Astrocyte (in vitro differentiated cells and primary cell): Measurements from ENCODE around the gene TLK2. TPM values are rescaled to one million over a fixed set of nuclear protein-coding genes. Genes with fewer than 3 reads are reported as not detected.

Source experiments
- DNase-seq: peaks from one replicate; pipeline ENCODE4 v3.0.0-alpha.2; 2010; ENCODE audit warnings: low read depth
- FAIRE-seq: peaks from 2 replicates; lab custom pipeline; 2011; peaks lifted over from hg19 to GRCh38; lab: Jason Lieb, UNC
- H2AFZ ChIP-seq: 2 replicates; pipeline ENCODE4 v1.6.0; 2012; ENCODE audit warnings: low read depth, low read length, inconsistent platforms
- H3K27ac ChIP-seq: 2 replicates; pipeline ENCODE4 v1.5.1; 2011; ENCODE audit warnings: low read depth, low read length, inconsistent platforms
- H3K27me3 ChIP-seq: 2 replicates; pipeline ENCODE4 v1.6.0; 2011; ENCODE audit warnings: low read length, inconsistent platforms; ENCODE audit not compliant: insufficient read depth
- H3K36me3 ChIP-seq: 2 replicates; pipeline ENCODE4 v1.5.1; 2011; ENCODE audit warnings: low read length, inconsistent platforms; ENCODE audit not compliant: insufficient read depth
- H3K4me1 ChIP-seq: 2 replicates; pipeline ENCODE4 v1.5.1; 2011; ENCODE audit warnings: low read length, inconsistent platforms; ENCODE audit not compliant: insufficient read depth
- H3K4me2 ChIP-seq: 2 replicates; pipeline ENCODE4 v1.6.0; 2012; ENCODE audit warnings: low read length, inconsistent platforms
- H3K4me3 ChIP-seq: 2 replicates; pipeline ENCODE4 v1.5.1; 2011; ENCODE audit warnings: low read depth, mild to moderate bottlenecking, low read length, inconsistent platforms; ENCODE audit not compliant: insufficient read depth
- H3K79me2 ChIP-seq: 2 replicates; pipeline ENCODE4 v1.6.0; 2012; ENCODE audit warnings: mild to moderate bottlenecking, low read length, inconsistent platforms; ENCODE audit not compliant: insufficient read depth
- H3K9ac ChIP-seq: 2 replicates; pipeline ENCODE4 v1.6.0; 2012; ENCODE audit warnings: mild to moderate bottlenecking, low read length, inconsistent platforms
- H3K9me3 ChIP-seq: 2 replicates; pipeline ENCODE4 v1.5.1; 2012; ENCODE audit warnings: low read depth, mild to moderate bottlenecking, low read length, inconsistent platforms; ENCODE audit not compliant: insufficient read depth
- H4K20me1 ChIP-seq: 2 replicates; pipeline ENCODE4 v1.6.0; 2012; ENCODE audit warnings: low read length, inconsistent platforms; ENCODE audit not compliant: insufficient read depth
- H3K27ac Mint-ChIP-seq: one replicate; pipeline ENCODE4 v1.8.0; 2021; ENCODE audit warnings: mild to moderate bottlenecking, mixed read lengths; ENCODE audit not compliant: unreplicated experiment
- H3K27me3 Mint-ChIP-seq: one replicate; pipeline ENCODE4 v1.8.0; 2021; ENCODE audit warnings: low read depth, mixed read lengths; ENCODE audit not compliant: unreplicated experiment
- H3K36me3 Mint-ChIP-seq: one replicate; pipeline ENCODE4 v1.8.0; 2021; ENCODE audit warnings: low read depth, mixed read lengths; ENCODE audit not compliant: unreplicated experiment
- H3K4me1 Mint-ChIP-seq: one replicate; pipeline ENCODE4 v1.8.0; 2021; ENCODE audit warnings: low read depth, mixed read lengths; ENCODE audit not compliant: unreplicated experiment
- H3K4me3 Mint-ChIP-seq: one replicate; pipeline ENCODE4 v1.8.0; 2021; ENCODE audit warnings: mild to moderate bottlenecking, moderate library complexity, mixed read lengths; ENCODE audit not compliant: unreplicated experiment
- H3K9me3 Mint-ChIP-seq: one replicate; pipeline ENCODE4 v1.8.0; 2021; ENCODE audit warnings: mild to moderate bottlenecking, mixed read lengths; ENCODE audit not compliant: unreplicated experiment
- EZH2 ChIP-seq: IDR thresholded peaks from 2 replicates; pipeline ENCODE4 v1.6.1; 2012; ENCODE audit warnings: mild to moderate bottlenecking, low read length, inconsistent platforms; ENCODE audit not compliant: insufficient read depth
- total RNA-seq: library from RNA; stranded (reverse); gene quantifications from 2 replicates; pipeline ENCODE4 v1.2.1, GENCODE V29; 2021
- TF ChIP-seq, protein P1 (sequence below): IDR thresholded peaks from 2 replicates; pipeline ENCODE4 v1.5.1; 2011; ENCODE audit warnings: low read depth, mild to moderate bottlenecking, inconsistent platforms, low read length, moderate library complexity; ENCODE audit not compliant: insufficient read depth

The TLK2 gene
- total RNA-seq, 1 donor from 2014 or later: 53.0 TPM

DNA sequence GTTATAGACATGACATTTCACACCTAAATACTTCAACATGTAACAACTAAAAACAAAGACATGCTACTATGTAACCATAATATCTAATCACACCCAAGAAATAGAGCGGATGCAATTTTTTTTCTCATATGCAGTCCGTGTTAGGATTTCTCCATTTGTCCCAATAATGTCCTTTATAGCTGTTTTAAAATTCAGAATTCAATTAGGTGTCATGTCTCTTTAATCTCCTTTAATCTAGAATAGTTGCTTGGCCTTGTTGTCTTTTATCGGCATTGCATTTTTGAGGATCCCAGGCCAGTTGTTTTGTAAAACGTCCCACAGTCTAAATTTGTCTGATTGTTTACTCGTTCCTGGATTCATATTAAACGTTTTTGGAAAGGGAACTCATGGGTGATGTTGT is 163.3 kb downstream of the TLK2 start:
- H3K9me3 Mint-ChIP-seq: no peaks in the 10 kb centered on the region
- no peaks in the 10 kb centered on the region for H3K27me3 Mint-ChIP-seq
- no peak overlapping the region for H3K4me3 ChIP-seq
- DNase-seq (no peak), FAIRE-seq (no peak)
- TF ChIP-seq, protein P1, sequence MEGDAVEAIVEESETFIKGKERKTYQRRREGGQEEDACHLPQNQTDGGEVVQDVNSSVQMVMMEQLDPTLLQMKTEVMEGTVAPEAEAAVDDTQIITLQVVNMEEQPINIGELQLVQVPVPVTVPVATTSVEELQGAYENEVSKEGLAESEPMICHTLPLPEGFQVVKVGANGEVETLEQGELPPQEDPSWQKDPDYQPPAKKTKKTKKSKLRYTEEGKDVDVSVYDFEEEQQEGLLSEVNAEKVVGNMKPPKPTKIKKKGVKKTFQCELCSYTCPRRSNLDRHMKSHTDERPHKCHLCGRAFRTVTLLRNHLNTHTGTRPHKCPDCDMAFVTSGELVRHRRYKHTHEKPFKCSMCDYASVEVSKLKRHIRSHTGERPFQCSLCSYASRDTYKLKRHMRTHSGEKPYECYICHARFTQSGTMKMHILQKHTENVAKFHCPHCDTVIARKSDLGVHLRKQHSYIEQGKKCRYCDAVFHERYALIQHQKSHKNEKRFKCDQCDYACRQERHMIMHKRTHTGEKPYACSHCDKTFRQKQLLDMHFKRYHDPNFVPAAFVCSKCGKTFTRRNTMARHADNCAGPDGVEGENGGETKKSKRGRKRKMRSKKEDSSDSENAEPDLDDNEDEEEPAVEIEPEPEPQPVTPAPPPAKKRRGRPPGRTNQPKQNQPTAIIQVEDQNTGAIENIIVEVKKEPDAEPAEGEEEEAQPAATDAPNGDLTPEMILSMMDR: no peak
- TF ChIP-seq EZH2: no peak
- H3K79me2 ChIP-seq: peaks cover 89% of the 10 kb centered on the region
- peaks cover 4% of the 10 kb centered on the region for H3K4me1 Mint-ChIP-seq
- no peak overlapping the region for H3K4me3 Mint-ChIP-seq
- H3K27ac ChIP-seq: no peak overlapping the region
- H3K4me1 ChIP-seq: peaks cover 2% of the 10 kb centered on the region
- peaks cover 4% of the 10 kb centered on the region for H3K36me3 ChIP-seq
- no peak overlapping the region for H3K4me2 ChIP-seq
- no peak overlapping the region for H3K9ac ChIP-seq
- peaks cover 14% of the 10 kb centered on the region for H3K36me3 Mint-ChIP-seq
- no peak overlapping the region for H2AFZ ChIP-seq
- H3K9me3 ChIP-seq: no peaks in the 10 kb centered on the region
- H4K20me1 ChIP-seq: peaks cover 77% of the 10 kb centered on the region
- H3K27ac Mint-ChIP-seq: no peak overlapping the region
- H3K27me3 ChIP-seq: no peaks in the 10 kb centered on the region

DNA sequence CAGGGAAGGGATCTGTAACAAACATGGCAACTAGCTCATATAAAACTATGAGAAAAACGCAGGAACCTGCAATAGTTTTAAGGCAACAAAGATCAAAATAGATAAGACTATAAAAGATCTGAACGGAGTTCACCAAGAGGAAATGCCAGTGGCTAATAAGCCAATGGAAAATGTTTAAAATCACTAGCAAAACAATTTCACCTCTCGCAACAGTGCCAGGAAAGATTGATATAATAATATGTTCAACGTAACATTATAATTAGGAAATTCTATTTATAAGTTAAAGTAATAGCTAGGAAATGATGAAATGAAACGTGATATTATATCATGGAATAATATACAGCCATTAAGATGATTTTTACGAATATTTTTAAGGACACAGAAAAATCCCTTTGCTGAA is 164.9 kb downstream of the TLK2 start:
- Mint-ChIP-seq H3K9me3 (no peaks in the 10 kb centered on the region), H3K4me3 (no peak overlapping the region), H3K4me1 (peaks cover 6% of the 10 kb centered on the region), H3K27ac (no peak overlapping the region), H3K36me3 (peaks cover 11% of the 10 kb centered on the region), H3K27me3 (no peaks in the 10 kb centered on the region)
- no peak overlapping the region for H3K4me3 ChIP-seq
- no peak for DNase-seq
- H3K4me1 ChIP-seq: peaks cover 2% of the 10 kb centered on the region
- H3K9me3 ChIP-seq: no peaks in the 10 kb centered on the region
- no peak overlapping the region for H3K4me2 ChIP-seq
- peaks cover 76% of the 10 kb centered on the region for H4K20me1 ChIP-seq
- H3K79me2 ChIP-seq: peaks cover 89% of the 10 kb centered on the region
- no peak for TF ChIP-seq EZH2
- TF ChIP-seq, protein P1: no peak
- no peak overlapping the region for H2AFZ ChIP-seq
- peaks cover 3% of the 10 kb centered on the region for H3K36me3 ChIP-seq
- no peak for FAIRE-seq
- no peak overlapping the region for H3K27ac ChIP-seq
- no peak overlapping the region for H3K9ac ChIP-seq
- no peaks in the 10 kb centered on the region for H3K27me3 ChIP-seq

DNA sequence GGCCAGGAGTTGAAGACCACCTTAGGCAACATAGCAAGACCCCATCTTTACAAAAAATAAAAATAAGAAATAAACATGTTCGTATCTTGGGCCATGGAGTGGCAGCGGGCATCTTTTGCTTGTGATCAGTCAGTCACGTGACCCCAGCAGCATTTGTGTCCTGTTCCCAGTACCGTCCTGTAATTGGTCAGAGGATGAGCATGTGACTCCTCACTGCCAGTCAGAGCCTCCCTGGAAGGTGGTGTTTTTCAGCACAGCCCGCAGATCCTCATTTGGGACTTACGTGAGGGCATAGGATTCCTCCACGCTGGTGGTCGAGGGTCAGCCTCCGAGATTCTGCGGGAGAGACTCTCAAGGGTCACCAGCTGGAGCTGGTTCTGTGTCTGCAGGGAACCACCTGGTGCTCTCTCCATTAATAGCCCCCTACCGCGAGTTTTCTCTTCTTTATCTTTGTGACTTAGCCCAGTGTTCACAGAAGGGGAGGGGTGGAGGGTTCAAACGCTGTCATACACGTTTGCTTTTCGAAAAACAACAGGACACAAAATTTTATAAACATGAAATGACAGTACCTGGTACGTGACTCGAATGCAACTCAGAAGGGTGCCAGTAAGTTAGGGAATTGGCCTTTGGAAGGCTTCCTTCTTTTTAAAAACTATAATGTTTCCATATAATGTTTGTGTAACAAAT is 166.0 kb downstream of the TLK2 start:
- Histone ChIP-seq H2AFZ (no peak overlapping the region), H3K4me3 (no peak overlapping the region), H3K36me3 (peaks cover 3% of the 10 kb centered on the region), H3K27ac (no peak overlapping the region), H3K9ac (no peak overlapping the region), H3K4me1 (peaks cover 2% of the 10 kb centered on the region), H3K9me3 (no peaks in the 10 kb centered on the region), H3K27me3 (no peaks in the 10 kb centered on the region), H4K20me1 (peaks cover 85% of the 10 kb centered on the region), H3K79me2 (peaks cover 89% of the 10 kb centered on the region), H3K4me2 (no peak overlapping the region)
- Mint-ChIP-seq H3K27me3 (no peaks in the 10 kb centered on the region), H3K36me3 (peaks cover 11% of the 10 kb centered on the region), H3K4me1 (peaks cover 6% of the 10 kb centered on the region), H3K9me3 (no peaks in the 10 kb centered on the region), H3K27ac (peak overlapping the region; percentile 14), H3K4me3 (no peak overlapping the region)
- no peak for FAIRE-seq
- TF ChIP-seq, protein P1: no peak
- TF ChIP-seq EZH2: no peak
- DNase-seq: no peak
